Activated CD4-positive, alpha-beta T cell treated with anti-CD3 and anti-CD28 coated beads, Interleukin-2, amount 10 ng/mL, durations not matched to agents 24 days and 14 days (primary cell): Measurements from ENCODE around the gene UPK3A. TPM values are rescaled to one million over a fixed set of nuclear protein-coding genes. Genes with fewer than 3 reads are reported as not detected.
"Not testable (repeated sequence)": the region's sequence is repeated elsewhere in the genome, so short reads cannot be mapped to it uniquely, and the experiment has no call there.

Experiments used
- DNase-seq: peaks from one replicate; pipeline ENCODE4 v3.0.0; 2022
- H3K27ac Mint-ChIP-seq: one replicate; pipeline ENCODE4 v1.8.0; 2022; ENCODE audit warnings: mild to moderate bottlenecking, mixed read lengths
- H3K27me3 Mint-ChIP-seq: one replicate; pipeline ENCODE4 v1.8.0; 2022; ENCODE audit warnings: mixed read lengths
- H3K36me3 Mint-ChIP-seq: one replicate; pipeline ENCODE4 v1.8.0; 2022; ENCODE audit warnings: low read depth, mild to moderate bottlenecking, mixed read lengths
- H3K4me1 Mint-ChIP-seq: one replicate; pipeline ENCODE4 v1.8.0; 2021; ENCODE audit warnings: mixed read lengths
- H3K4me3 Mint-ChIP-seq: one replicate; pipeline ENCODE4 v1.8.0; 2022; ENCODE audit warnings: mild to moderate bottlenecking, moderate library complexity, mixed read lengths
- H3K9me3 Mint-ChIP-seq: one replicate; pipeline ENCODE4 v1.8.0; 2021; ENCODE audit warnings: mixed read lengths
- intact Hi-C: fragments of 100-400 bp; cut with micrococcal nuclease; formaldehyde crosslinking; loops from one replicate; pipeline ENCODE4 v1.15.1; 2023
- total RNA-seq: library from RNA; stranded (reverse); gene quantifications from 2 replicates; pipeline ENCODE4 v1.2.3, GENCODE V29; 2022

Gene UPK3A
- total RNA-seq, 1 donor from 2014 or later = not detected

DNA sequence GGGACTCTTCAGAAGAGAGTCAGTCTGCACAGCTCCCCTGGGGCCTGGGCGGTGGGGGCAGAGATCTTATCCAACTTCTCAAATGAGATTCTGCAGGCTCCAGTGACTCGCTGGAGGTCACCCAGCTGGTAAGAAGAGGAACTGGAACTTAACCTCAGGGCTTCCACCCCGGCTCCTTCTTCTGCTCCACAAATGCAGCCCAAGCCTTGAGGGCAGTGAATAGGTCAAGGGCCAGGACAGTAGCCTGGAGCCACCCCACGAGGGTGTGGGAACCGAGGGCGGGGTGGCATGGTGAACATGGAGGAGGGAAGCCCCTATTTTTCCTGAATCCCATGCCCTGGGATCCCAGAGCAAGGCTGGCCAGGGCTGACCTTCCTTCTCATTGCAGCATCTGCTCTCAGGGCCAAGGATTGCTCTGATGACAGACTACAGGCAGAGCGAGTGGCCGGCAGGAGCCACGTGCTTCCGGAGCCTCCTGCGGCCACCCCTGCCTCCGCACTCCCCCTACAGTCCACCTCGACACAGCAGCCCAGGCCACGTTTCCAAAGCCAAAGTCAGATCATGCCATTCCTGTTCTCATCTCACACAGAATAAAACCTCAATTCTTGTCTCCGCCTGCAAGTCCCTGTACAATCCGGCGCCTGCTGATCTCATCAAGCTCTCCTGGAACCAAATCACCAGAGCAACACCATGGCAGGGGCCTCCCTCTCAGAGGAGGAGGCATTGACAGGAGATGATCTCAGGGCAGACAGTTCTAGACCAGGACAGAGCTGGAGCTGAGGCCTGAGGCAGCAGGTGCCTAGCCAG, 21.1 kb upstream of the UPK3A start:
- H3K4me3 Mint-ChIP-seq = no peak overlapping the region
- no peaks in the 10 kb centered on the region for H3K36me3 Mint-ChIP-seq
- H3K4me1 Mint-ChIP-seq = peaks cover 1% of the 10 kb centered on the region
- intact Hi-C loops = no loop called here
- H3K27me3 Mint-ChIP-seq = peaks cover 39% of the 10 kb centered on the region
- H3K27ac Mint-ChIP-seq = no peak overlapping the region
- no peak for DNase-seq
- no peaks in the 10 kb centered on the region for H3K9me3 Mint-ChIP-seq

DNA sequence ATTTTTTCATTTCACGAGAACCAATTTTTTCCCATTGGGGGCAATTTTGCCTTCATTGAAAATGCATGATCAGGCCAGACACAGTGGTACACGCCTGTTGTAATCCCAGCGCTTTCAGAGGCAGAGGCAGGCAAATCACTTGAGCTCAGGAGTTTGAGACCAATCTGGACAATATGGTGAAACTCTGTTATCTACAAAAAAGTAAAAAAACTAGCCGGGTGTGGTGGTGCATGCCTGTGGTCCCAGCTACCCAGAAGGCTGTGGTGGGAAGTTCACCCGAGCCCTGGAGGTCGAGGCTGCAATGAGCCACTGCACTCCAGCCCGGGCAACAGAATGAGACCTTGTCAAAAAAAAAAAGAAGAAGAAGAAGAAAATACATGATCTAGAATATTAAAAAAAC, 19.2 kb upstream of the UPK3A start:
- Mint-ChIP-seq H3K27ac (no peak overlapping the region), H3K27me3 (peaks cover 46% of the 10 kb centered on the region), H3K4me3 (no peak overlapping the region), H3K36me3 (peaks cover 3% of the 10 kb centered on the region), H3K9me3 (no peaks in the 10 kb centered on the region), H3K4me1 (peaks cover 12% of the 10 kb centered on the region)
- intact Hi-C loops = no loop called here
- no peak for DNase-seq

DNA sequence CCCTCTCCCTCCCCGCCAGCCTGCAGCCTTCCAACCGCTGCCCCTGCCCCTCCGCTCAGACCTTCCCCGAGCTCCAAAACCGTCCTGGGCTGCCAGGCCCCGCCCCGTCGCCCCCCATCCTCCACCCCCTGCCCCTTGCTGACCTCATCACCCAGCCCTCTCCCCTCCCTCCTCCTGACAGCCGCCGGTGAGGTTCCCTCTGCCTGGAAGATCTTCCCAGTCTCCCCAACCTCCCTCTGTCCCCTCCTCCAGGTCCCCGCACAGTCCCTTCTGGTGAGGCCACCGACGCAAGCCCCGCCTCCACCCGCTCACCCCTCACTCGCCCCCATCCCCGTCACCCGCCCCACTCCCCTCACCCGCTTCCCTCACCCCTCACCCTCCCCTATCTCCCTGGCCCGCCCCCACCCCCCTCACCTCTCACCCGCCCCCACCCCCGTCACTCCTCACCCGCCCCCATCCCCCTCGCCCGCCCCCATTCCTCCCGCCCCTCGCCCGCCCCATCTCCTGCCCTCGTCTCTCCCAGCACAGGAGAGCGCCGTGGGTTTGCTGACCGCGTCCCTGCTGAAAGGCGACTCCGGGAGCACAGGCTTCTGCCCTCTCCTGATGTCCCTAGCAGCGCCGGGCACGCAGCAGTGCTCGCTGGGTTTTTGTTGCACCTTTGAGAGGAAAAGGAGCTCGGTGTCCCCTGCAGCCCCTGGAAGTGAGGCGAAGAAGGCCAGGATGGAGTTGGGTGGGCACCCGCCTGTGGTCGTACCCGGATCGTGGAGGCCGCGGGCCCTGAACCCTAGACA, 16.4 kb upstream of the UPK3A start:
- Mint-ChIP-seq H3K27ac (peak overlapping the region; percentile 74), H3K27me3 (peaks cover 41% of the 10 kb centered on the region), H3K4me1 (peaks cover 12% of the 10 kb centered on the region), H3K9me3 (no peaks in the 10 kb centered on the region), H3K36me3 (peaks cover 3% of the 10 kb centered on the region), H3K4me3 (peak overlapping the region; percentile 84)
- intact Hi-C loops = loop anchor here (2.0 kb wide), 1 partner anchor 40 kb away; the partner anchor contains the start of gene FAM118A
- no peak for DNase-seq

DNA sequence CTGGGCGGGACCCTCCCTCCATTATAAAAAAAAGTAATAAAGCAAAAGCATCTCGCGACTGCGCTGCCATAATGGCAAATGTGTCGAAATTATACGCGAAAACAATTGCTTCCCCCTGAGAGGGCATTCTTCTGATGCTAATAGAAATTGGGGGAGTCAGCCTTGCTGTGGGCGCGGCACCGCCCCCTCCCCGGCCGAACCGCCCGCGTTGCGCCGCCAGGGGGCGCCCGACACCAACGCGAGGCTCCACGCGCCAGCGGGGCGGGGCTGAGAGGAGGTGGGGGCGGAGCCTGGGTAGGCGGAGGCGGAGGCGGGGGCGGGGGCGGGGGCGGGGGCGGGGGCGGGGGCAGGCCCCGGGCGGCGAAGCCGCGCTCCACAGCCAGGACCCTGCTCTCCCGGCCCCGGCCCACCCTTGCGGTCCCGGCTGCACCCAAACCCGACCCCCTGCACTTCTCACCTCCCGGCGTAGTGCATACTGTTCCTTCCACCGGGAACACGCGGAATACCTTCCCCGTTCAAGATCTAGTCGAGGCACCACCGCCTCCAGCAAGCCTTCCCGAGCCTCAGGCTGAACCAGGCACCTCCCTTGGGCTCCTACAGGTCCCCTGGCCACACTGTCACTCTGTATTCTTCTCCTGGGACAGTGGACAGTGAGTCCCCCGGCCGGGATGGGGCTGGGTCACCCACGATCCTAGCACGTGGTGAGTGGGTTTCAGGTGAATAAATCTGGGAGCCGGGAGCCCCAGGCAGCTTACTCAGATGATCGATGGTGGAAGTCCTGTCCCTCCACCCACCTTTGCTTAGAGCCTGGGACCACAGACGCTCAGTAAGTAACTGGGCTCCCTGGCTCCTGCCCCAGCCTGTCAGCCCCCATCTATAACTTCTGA, 15.5 kb upstream of the UPK3A start:
- H3K27me3 Mint-ChIP-seq = peaks cover 37% of the 10 kb centered on the region
- H3K36me3 Mint-ChIP-seq = peaks cover 3% of the 10 kb centered on the region
- peak overlapping the region; percentile 84 for H3K4me3 Mint-ChIP-seq
- H3K4me1 Mint-ChIP-seq = peaks cover 12% of the 10 kb centered on the region
- H3K27ac Mint-ChIP-seq = peak overlapping the region; percentile 83
- no peaks in the 10 kb centered on the region for H3K9me3 Mint-ChIP-seq
- intact Hi-C loops = loop anchor here (1.0 to 2.0 kb wide), 3 partner anchors 40 to 166 kb away; partner anchors contain the start of gene FAM118A
- DNase-seq = peak; percentile 97

DNA sequence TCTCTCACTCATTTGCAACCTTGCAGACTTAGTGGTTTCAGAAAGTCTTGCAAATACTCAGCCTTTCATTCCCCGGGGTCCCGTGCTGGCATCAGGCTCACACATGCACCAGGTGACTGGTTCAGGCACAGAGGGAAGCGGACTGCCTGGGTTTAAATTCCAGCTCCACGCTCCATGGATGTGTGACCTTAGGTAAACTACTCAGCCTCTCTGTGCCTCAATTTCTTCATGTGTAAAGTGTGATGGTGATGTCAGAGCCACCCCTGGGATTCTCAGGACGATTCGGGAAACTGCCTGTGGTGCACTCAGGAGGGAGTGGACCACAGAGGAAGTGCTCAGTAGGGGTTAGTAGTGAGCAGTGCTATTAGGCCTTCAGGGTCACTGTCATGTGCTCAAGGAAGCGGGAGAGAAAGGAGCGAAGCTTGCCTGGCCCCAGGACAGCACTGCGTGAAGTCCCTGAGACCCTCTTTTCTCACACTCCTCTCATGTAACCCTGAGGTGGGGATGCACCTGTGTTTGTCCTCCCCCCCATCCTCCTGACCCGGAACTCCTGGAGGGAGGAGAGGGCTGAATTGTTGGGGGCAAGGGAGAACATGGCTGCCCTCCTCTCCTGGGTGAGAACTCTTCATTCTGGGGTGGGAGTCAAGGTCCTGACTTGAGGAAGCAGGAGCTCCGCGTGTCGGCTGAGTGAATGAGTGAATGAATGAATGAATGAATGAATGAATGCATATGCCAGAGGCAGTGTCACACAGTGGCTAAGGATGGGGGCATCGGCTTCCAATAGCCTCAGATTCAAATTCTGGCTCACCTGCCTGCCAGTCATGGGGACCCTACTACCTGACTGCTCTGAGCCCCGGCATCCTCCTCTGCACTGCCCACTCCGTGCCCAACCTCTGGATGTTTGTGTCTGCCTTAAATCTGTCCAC, 14.4 kb upstream of the UPK3A start:
- Mint-ChIP-seq H3K4me3 (peak overlapping the region; percentile 81), H3K27me3 (peaks cover 40% of the 10 kb centered on the region), H3K36me3 (peaks cover 3% of the 10 kb centered on the region), H3K27ac (no peak overlapping the region), H3K4me1 (peaks cover 12% of the 10 kb centered on the region), H3K9me3 (no peaks in the 10 kb centered on the region)
- no peak for DNase-seq
- intact Hi-C loops = loop anchor here (5.0 kb wide), 1 partner anchor 282 kb away; no protein-coding TSS in a partner anchor

DNA sequence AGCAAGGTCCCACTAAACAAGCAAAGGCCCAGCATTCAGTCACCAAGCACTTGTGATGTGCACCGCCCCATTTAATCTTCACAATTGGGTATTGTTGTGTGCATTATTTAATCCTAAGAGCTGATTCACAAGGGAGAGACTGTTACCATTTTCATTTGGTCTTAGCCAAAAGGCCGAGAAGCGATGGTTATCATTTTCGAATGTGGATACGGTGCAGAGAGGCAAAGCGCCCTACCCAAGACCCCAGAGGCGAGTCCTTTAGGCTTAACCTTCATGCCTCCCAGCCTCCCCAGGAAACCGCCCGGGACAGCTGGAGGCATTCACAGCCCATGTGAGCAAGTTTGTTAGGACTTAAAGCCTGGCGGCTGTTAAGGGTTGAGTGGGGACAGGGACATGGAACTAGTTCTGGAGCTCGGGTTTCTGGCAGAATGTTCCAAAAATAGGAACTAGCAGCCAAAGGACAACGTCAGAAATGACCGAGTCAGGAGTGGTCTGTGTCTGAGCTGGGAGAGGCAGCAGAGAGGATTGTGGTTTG, 13.0 kb upstream of the UPK3A start:
- H3K9me3 Mint-ChIP-seq = no peaks in the 10 kb centered on the region
- H3K36me3 Mint-ChIP-seq = peaks cover 3% of the 10 kb centered on the region
- peaks cover 35% of the 10 kb centered on the region for H3K27me3 Mint-ChIP-seq
- H3K4me1 Mint-ChIP-seq = peaks cover 12% of the 10 kb centered on the region
- H3K27ac Mint-ChIP-seq = no peak overlapping the region
- no peak overlapping the region for H3K4me3 Mint-ChIP-seq
- intact Hi-C loops = loop anchor here (5.0 kb wide), 1 partner anchor 281 kb away; no protein-coding TSS in a partner anchor
- DNase-seq = no peak

DNA sequence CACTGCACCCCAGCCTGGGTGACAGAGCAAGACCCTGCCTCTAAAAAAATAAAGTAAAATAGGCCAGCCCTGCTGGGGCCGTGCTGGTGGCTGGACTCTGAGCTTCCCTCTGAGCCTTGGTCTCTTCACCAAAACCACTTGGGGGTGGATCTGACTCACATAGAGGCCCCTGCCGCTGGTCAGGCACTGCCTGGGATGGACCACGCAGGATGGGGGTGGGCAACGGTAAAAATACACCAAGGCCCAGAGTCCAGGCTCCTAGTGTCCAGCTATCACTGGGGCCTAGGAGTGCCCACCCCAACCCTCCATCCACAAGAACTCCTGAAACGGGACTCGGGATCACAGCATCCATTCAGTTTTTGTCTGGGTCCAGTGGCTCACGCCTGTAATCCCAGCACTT, 12.3 kb upstream of the UPK3A start:
- no peak overlapping the region for H3K27ac Mint-ChIP-seq
- H3K4me1 Mint-ChIP-seq = peaks cover 12% of the 10 kb centered on the region
- H3K36me3 Mint-ChIP-seq = peaks cover 3% of the 10 kb centered on the region
- intact Hi-C loops = loop anchor here (5.0 kb wide), 1 partner anchor 280 kb away; no protein-coding TSS in a partner anchor
- no peaks in the 10 kb centered on the region for H3K9me3 Mint-ChIP-seq
- H3K4me3 Mint-ChIP-seq = no peak overlapping the region
- DNase-seq = no peak
- peaks cover 29% of the 10 kb centered on the region for H3K27me3 Mint-ChIP-seq

DNA sequence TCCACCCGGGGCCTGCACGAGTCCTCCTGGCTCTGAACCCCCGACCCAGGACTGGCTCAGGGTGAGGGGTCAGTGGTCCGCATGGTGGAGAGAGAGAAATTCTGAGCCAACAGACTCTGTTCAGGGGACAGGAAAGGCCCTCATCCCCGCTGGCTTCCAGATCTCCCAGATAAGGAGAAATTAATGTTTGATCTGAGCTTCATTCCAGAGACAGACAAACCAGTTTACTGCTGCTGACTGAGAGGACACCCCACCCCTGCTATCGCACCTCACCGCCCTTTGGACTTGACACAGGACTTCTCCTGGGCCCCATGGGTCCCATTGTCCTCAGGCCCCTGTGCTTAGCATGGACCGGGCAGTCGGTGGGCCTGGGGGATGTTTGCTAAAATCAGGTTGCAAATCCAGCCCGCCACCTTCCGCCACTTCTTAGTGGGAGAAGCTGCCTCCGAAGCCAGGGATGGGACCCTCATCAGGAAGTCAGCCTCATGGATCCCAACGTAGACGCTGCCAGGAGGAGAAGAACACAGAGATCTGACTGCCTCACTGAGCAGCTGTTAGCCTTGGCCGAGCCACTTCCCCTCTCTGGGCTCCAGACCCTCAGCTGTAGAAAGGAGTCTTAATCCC, 11.2 kb upstream of the UPK3A start:
- H3K9me3 Mint-ChIP-seq = no peaks in the 10 kb centered on the region
- no peak for DNase-seq
- no peak overlapping the region for H3K4me3 Mint-ChIP-seq
- H3K36me3 Mint-ChIP-seq = peaks cover 3% of the 10 kb centered on the region
- no peak overlapping the region for H3K27ac Mint-ChIP-seq
- H3K27me3 Mint-ChIP-seq = peaks cover 24% of the 10 kb centered on the region
- peaks cover 12% of the 10 kb centered on the region for H3K4me1 Mint-ChIP-seq
- intact Hi-C loops = loop anchor here (5.0 kb wide), 1 partner anchor 279 kb away; no protein-coding TSS in a partner anchor

DNA sequence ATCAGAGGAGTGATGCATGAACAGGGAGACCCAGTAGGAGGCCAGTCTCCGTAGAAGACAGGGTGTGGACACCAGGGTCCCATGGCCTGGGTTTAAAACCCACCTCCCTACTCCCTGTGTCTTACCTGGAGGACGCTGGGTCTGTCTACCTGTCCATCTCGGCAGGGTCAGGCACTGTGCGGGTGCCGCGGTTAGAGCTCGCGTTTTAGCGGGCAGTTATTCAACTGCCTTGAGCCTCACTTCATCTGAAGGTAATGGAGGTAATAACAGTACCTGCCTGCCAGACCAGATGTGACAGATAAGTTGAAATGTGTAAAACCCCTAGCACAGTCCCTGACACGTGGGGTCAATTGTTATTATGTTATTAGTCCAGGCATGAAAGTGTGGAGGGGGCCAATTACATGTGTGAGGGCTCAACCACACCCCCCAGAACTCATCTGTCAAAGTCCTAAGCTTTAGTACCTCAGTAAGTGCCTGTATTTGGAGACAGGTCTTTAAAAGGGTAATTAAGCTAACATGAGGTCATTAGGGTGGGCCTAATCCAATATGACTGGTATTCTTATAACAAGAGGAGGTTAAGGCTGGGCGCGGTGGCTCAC, 8.1 kb upstream of the UPK3A start:
- DNase-seq = no peak
- H3K27me3 Mint-ChIP-seq = peaks cover 6% of the 10 kb centered on the region
- intact Hi-C loops = no loop called here

DNA sequence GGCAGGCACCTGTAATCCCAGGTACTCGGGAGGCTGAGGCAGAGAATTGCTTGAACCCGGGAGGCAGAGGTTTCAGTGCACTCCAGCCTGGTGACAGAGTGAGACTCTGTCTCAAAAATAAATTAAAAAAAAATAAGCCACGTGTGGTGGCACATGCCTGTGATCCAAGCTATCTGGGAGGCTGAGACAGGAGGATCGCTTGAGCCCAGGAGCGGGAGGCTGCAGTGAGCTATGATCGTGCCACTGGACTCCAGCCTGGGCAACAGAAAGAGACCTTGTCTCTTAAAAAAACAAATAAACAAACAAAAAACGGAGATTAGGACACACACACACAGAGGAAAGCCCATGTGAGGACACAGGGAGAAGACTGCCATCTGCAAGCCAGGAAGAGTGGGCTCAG, 7.0 kb upstream of the UPK3A start:
- H3K27me3 Mint-ChIP-seq, H3K27ac Mint-ChIP-seq, intact Hi-C loops: not testable (repeated sequence)

More for the DNA sequence above, 8.1 kb upstream of the UPK3A start:
- Mint-ChIP-seq H3K27ac (no peak overlapping the region), H3K36me3 (no peaks in the 10 kb centered on the region), H3K4me3 (no peak overlapping the region), H3K9me3 (no peaks in the 10 kb centered on the region), H3K4me1 (peaks cover 6% of the 10 kb centered on the region)

DNA sequence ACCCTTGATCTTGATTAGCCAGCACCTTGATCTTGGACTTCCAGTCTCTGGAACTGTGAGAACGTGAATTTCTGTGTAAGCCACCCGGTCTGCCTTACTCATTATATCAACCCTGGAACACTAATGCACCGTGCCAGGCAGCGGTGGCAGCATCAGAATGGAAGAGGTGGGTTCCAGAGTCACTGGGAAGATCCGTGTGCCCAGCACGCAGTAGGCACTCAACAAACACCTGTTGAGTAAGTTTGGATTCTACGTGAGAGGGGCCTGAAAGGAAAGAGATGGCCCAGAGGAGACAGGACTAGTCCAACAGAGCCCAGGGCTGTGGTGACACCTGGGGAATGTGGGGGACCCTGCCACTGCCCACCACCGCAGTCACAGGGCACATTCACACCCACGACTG, 6.6 kb upstream of the UPK3A start:
- intact Hi-C loops = no loop called here
- Mint-ChIP-seq H3K4me1 (peaks cover 6% of the 10 kb centered on the region), H3K27ac (no peak overlapping the region), H3K9me3 (no peaks in the 10 kb centered on the region), H3K27me3 (peaks cover 6% of the 10 kb centered on the region), H3K4me3 (no peak overlapping the region), H3K36me3 (no peaks in the 10 kb centered on the region)
- DNase-seq = no peak

More for the DNA sequence above, 7.0 kb upstream of the UPK3A start:
- not testable (repeated sequence) for DNase-seq, H3K4me1 Mint-ChIP-seq, H3K36me3 Mint-ChIP-seq, H3K9me3 Mint-ChIP-seq, H3K4me3 Mint-ChIP-seq

DNA sequence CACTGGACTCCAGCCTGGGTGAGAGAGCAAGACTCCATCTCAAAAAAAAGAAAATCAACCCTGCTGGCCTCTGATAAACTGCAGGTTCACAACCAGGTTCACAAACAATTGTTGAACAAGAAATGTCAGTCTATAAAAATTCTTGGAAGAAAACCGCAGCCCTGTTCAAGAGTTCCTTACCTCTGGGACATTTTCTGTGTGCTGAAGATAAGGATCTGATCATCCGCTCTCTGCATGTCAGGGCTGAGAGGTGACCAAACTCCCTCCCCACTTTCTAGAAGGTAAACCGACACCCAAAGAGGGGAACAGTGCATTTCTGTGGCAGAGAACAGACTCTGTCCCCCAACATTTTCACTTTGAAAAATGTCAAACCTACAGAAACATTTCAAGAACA, 4.2 kb upstream of the UPK3A start:
- Mint-ChIP-seq H3K27me3 (peaks cover 14% of the 10 kb centered on the region), H3K36me3 (no peaks in the 10 kb centered on the region), H3K4me1 (peaks cover 7% of the 10 kb centered on the region), H3K4me3 (no peak overlapping the region), H3K9me3 (no peaks in the 10 kb centered on the region), H3K27ac (no peak overlapping the region)
- intact Hi-C loops = no loop called here
- DNase-seq = no peak
